GM06990 (cell line): ENCODE results near the gene EPOP.
"Not testable (repeated sequence)": the region's sequence is repeated elsewhere in the genome, so short reads cannot be mapped to it uniquely, and the experiment has no call there.

Source experiments
- DNase-seq: peaks from one replicate; pipeline ENCODE4 v3.0.0-alpha.2; 2011; ENCODE audit not compliant: insufficient read length; ENCODE audit errors: extremely low read depth
- H3K27me3 ChIP-seq: replicated peaks from 2 replicates; pipeline ENCODE4 v1.6.0; 2011; ENCODE audit warnings: low read length; ENCODE audit not compliant: control insufficient read depth, insufficient read depth
- H3K36me3 ChIP-seq: 2 replicates; pipeline ENCODE4 v1.5.1; 2011; ENCODE audit warnings: low read length; ENCODE audit not compliant: control insufficient read depth, insufficient read depth
- H3K4me3 ChIP-seq: replicated peaks from 2 replicates; pipeline ENCODE4 v1.5.1; 2011; ENCODE audit warnings: low read depth, mild to moderate bottlenecking, control low read depth, low read length
- TF ChIP-seq, protein P1 (sequence below): IDR thresholded peaks from 2 replicates; pipeline ENCODE4 v1.5.1; 2011; ENCODE audit warnings: low read length, control low read depth, mild to moderate bottlenecking, inconsistent platforms; ENCODE audit not compliant: insufficient read depth, poor library complexity, severe bottlenecking

The EPOP gene

GRCh38 chr17:38627957-38628356, 46.8 kb downstream of the EPOP start:
- Histone ChIP-seq H3K27me3 (no peaks in the 10 kb centered on the region), H3K4me3 (no peak overlapping the region), H3K36me3 (no peaks in the 10 kb centered on the region)
- TF ChIP-seq, protein P1, sequence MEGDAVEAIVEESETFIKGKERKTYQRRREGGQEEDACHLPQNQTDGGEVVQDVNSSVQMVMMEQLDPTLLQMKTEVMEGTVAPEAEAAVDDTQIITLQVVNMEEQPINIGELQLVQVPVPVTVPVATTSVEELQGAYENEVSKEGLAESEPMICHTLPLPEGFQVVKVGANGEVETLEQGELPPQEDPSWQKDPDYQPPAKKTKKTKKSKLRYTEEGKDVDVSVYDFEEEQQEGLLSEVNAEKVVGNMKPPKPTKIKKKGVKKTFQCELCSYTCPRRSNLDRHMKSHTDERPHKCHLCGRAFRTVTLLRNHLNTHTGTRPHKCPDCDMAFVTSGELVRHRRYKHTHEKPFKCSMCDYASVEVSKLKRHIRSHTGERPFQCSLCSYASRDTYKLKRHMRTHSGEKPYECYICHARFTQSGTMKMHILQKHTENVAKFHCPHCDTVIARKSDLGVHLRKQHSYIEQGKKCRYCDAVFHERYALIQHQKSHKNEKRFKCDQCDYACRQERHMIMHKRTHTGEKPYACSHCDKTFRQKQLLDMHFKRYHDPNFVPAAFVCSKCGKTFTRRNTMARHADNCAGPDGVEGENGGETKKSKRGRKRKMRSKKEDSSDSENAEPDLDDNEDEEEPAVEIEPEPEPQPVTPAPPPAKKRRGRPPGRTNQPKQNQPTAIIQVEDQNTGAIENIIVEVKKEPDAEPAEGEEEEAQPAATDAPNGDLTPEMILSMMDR, result no peak
- DNase-seq, result no peak

- DNase-seq, result not testable (repeated sequence)
Measured at GRCh38 chr17:38626606-38627226, 48.0 kb downstream of the EPOP start.

GRCh38 chr17:38625482-38625881, 49.3 kb downstream of the EPOP start:
- no peak overlapping the region for H3K4me3 ChIP-seq
- H3K36me3 ChIP-seq, result no peaks in the 10 kb centered on the region
- H3K27me3 ChIP-seq, result no peaks in the 10 kb centered on the region
- TF ChIP-seq, protein P1, result no peak
- DNase-seq, result no peak

More at GRCh38 chr17:38626606-38627226, 48.0 kb downstream of the EPOP start:
- not testable (repeated sequence) for H3K36me3 ChIP-seq, H3K4me3 ChIP-seq, H3K27me3 ChIP-seq

- H3K36me3 ChIP-seq, H3K27me3 ChIP-seq: not testable (repeated sequence)
- DNase-seq, result peak; percentile 68
- peak overlapping the region; percentile 51 for H3K4me3 ChIP-seq
Measured at GRCh38 chr17:38624782-38625355, 49.9 kb downstream of the EPOP start.
